B cell (primary cell): ENCODE data around the gene ERAP2. TPM values are rescaled to one million over a fixed set of nuclear protein-coding genes. Genes with fewer than 3 reads are reported as not detected.

Experiments used
- ATAC-seq: fragments of 200-7000 bp; cut with Tn5 transposase; one replicate; pipeline ENCODE4 v1.10.0; 2021; ENCODE audit warnings: low read depth, mild to moderate bottlenecking, moderate number of reproducible peaks, moderate library complexity
- CTCF ChIA-PET: fragments of 350-600 bp; sonication (Branson Sonifier 250); formaldehyde crosslinking; loops from one replicate; lab custom pipeline; 2021; ENCODE audit warnings: antibody characterized with exemption, inconsistent platforms; lab: Charles Lee
- POLR2A ChIA-PET: fragments of 350-600 bp; sonication (Branson Sonifier 250); formaldehyde crosslinking; loops from one replicate; lab custom pipeline; 2021; ENCODE audit warnings: antibody characterized with exemption; lab: Charles Lee
- DNase-seq: peaks from one replicate; pipeline ENCODE4 v3.0.0; 2013
- H2AFZ ChIP-seq: 2 replicates; pipeline ENCODE4 v1.6.1; 2012; ENCODE audit warnings: mild to moderate bottlenecking, low read depth, low read length; ENCODE audit not compliant: insufficient read depth, poor library complexity, severe bottlenecking
- H3K27ac ChIP-seq, 2 donors: 1 replicate in 1 of 2; 2 replicates in 1 of 2; pipeline ENCODE4 v1.5.1; 2012 to 2013; ENCODE audit warnings: low read length in 2 of 2, mild to moderate bottlenecking in 2 of 2, moderate library complexity in 1 of 2
- H3K27me3 ChIP-seq, 4 experiments: fragments of 200-600 bp in 1 of 4; sonication (generic) in 1 of 4; replicated peaks in 1 of 4; 1 replicate in 2 of 4; 2 replicates in 2 of 4; pipeline versions ENCODE4 v1.6.1 to v1.7.0; 2013 to 2016; ENCODE audit warnings: low read length in 3 of 4, mild to moderate bottlenecking in 2 of 4, mixed read lengths in 1 of 4, moderate library complexity in 1 of 4; ENCODE audit not compliant: insufficient read depth in 4 of 4, control insufficient read depth in 3 of 4; ENCODE audit errors: control extremely low read depth in 1 of 4
- H3K36me3 ChIP-seq, 2 experiments: replicated peaks in 1 of 2; 1 replicate in 1 of 2; 2 replicates in 1 of 2; pipeline versions ENCODE4 v1.6.1 to v1.7.1; 2013; ENCODE audit warnings: low read length in 1 of 2; ENCODE audit not compliant: insufficient read depth in 2 of 2, control insufficient read depth in 1 of 2; ENCODE audit errors: control extremely low read depth in 1 of 2, extremely low read depth in 1 of 2
- H3K4me1 ChIP-seq, 2 donors: fragments of 200-600 bp in 1 of 2; sonication (generic) in 1 of 2; 1 replicate in 1 of 2; 2 replicates in 1 of 2; pipeline versions ENCODE4 v1.5.1 to v1.6.1; 2013 to 2017; ENCODE audit warnings: low read length in 2 of 2; ENCODE audit not compliant: control insufficient read depth in 2 of 2, insufficient read depth in 2 of 2
- H3K4me2 ChIP-seq: replicated peaks from 2 replicates; pipeline ENCODE3; 2012; ENCODE audit warnings: mild to moderate bottlenecking, low read depth, low read length; ENCODE audit not compliant: poor library complexity, severe bottlenecking
- H3K4me3 ChIP-seq, 5 experiments: fragments of 200-600 bp in 1 of 5; sonication (generic) in 1 of 5; 1 replicate in 3 of 5; 2 replicates in 2 of 5; pipeline versions ENCODE4 v1.5.1 to v1.7.0; 2011 to 2016; ENCODE audit warnings: low read length in 4 of 5, mild to moderate bottlenecking in 4 of 5, low read depth in 2 of 5, control low read depth in 1 of 5, moderate library complexity in 1 of 5; ENCODE audit not compliant: insufficient read depth in 1 of 5; ENCODE audit errors: control extremely low read depth in 1 of 5, extremely low read depth in 1 of 5
- H3K79me2 ChIP-seq: fragments of 200-600 bp; sonication (generic); one replicate; pipeline ENCODE4 v1.6.0; 2016; ENCODE audit warnings: low read length; ENCODE audit not compliant: control insufficient read depth, insufficient read depth
- H3K9ac ChIP-seq: fragments of 200-600 bp; sonication (generic); 2 replicates; pipeline ENCODE4 v1.6.1; 2017; ENCODE audit warnings: mild to moderate bottlenecking, low read length, moderate library complexity
- H3K9me3 ChIP-seq, 3 donors: one replicate each; pipeline versions ENCODE4 v1.6.1 to v1.7.1; 2013; ENCODE audit warnings: low read length in 2 of 3; ENCODE audit not compliant: control insufficient read depth in 2 of 3, insufficient read depth in 1 of 3; ENCODE audit errors: control extremely low read depth in 1 of 3
- H4K20me1 ChIP-seq: 2 replicates; pipeline ENCODE4 v1.6.0; 2012; ENCODE audit warnings: mild to moderate bottlenecking, low read length; ENCODE audit not compliant: insufficient read depth, control insufficient read depth, poor library complexity, severe bottlenecking
- H3K27ac Mint-ChIP-seq: one replicate; pipeline ENCODE4 v1.8.0; 2021; ENCODE audit warnings: mixed read lengths
- H3K27me3 Mint-ChIP-seq: one replicate; pipeline ENCODE4 v1.8.0; 2021; ENCODE audit warnings: mixed read lengths
- H3K4me1 Mint-ChIP-seq: one replicate; pipeline ENCODE4 v1.8.0; 2021; ENCODE audit warnings: mixed read lengths
- H3K4me3 Mint-ChIP-seq: one replicate; pipeline ENCODE4 v1.8.0; 2021; ENCODE audit warnings: mixed read lengths
- H3K9me3 Mint-ChIP-seq: one replicate; pipeline ENCODE4 v1.8.0; 2022; ENCODE audit warnings: mixed read lengths; ENCODE audit not compliant: insufficient read depth
- CTCF ChIP-seq: fragments of 200-600 bp; IDR thresholded peaks from one replicate; pipeline ENCODE4 v1.8.0; 2022; ENCODE audit warnings: antibody characterized with exemption, mild to moderate bottlenecking
- EZH2 ChIP-seq: IDR thresholded peaks from 2 replicates; pipeline ENCODE4 v1.6.1; 2012; ENCODE audit warnings: borderline replicate concordance, low read depth, mild to moderate bottlenecking, moderate library complexity, low read length; ENCODE audit not compliant: insufficient read depth, poor library complexity, severe bottlenecking
- WGBS: methylation state at CpG from one replicate; pipeline ENCODE4 v1.1.5; 2013; ENCODE audit warnings: missing lambda C conversion rate; ENCODE audit not compliant: insufficient coverage; 5-methylcytosine and 5-hydroxymethylcytosine counted together
- intact Hi-C: fragments of 100-400 bp; cut with micrococcal nuclease; formaldehyde crosslinking; loops from one replicate; pipeline ENCODE4 v1.10.0; 2022
- polyA plus RNA-seq: library from polyadenylated mRNA; depleted of rRNA; stranded (reverse); fragments of >200 nt; gene quantifications from 2 replicates; pipeline ENCODE4 v1.2.3, GENCODE V29; 2012
- total RNA-seq, 2 donors: library from RNA; stranded (reverse); fragments of 120-200 nt in 1 of 2; gene quantifications; 1 replicate in 1 of 2; 2 replicates in 1 of 2; pipeline versions ENCODE4 v1.2.3 to v1.2.4, GENCODE V29; 2013 to 2022

ERAP2 gene
- total and polyA plus RNA-seq, 2 donors (not counting 1 experiment from before 2014, with no cell fraction given): 18.5 to 74.2 TPM

- Histone ChIP-seq H3K36me3 (no peaks in the 10 kb centered on the region), H4K20me1 (no peaks in the 10 kb centered on the region), H3K4me3 (no peak overlapping the region), H3K9me3 (no peaks in the 10 kb centered on the region), H3K4me1 (no peaks in the 10 kb centered on the region), H3K27me3 (peaks cover 0 to 6% (median 0%) of the 10 kb centered on the region in 4 experiments), H3K9ac (no peak overlapping the region), H3K79me2 (no peaks in the 10 kb centered on the region), H2AFZ (no peak overlapping the region), H3K27ac (no peak overlapping the region), H3K4me2 (no peak overlapping the region)
- Mint-ChIP-seq H3K4me3 (no peak overlapping the region), H3K4me1 (no peaks in the 10 kb centered on the region), H3K9me3 (no peaks in the 10 kb centered on the region), H3K27ac (no peak overlapping the region), H3K27me3 (no peaks in the 10 kb centered on the region)
- ATAC-seq (no peak), DNase-seq (no peak)
- no peak for TF ChIP-seq EZH2
- TF ChIP-seq CTCF: no peak
- intact Hi-C loops: no loop called here
- WGBS: 60% methylated on average over 2 of the region's 6 CpGs
- ChIA-PET CTCF (no interaction called here), POLR2A (no interaction called here)
These were observed 47.0 kb upstream of the ERAP2 start for GRCh38 chr5:96829297-96829696.

GRCh38 chr5:96834016-96834415 lies 42.3 kb upstream of the ERAP2 start:
- Histone ChIP-seq H3K27me3 (no peaks in the 10 kb centered on the region), H3K9me3 (no peaks in the 10 kb centered on the region), H4K20me1 (no peaks in the 10 kb centered on the region), H3K4me2 (no peak overlapping the region), H3K36me3 (no peaks in the 10 kb centered on the region), H3K79me2 (no peaks in the 10 kb centered on the region), H3K4me1 (no peaks in the 10 kb centered on the region), H3K4me3 (no peak overlapping the region), H2AFZ (no peak overlapping the region), H3K27ac (no peak overlapping the region), H3K9ac (no peak overlapping the region)
- Mint-ChIP-seq H3K27me3 (no peaks in the 10 kb centered on the region), H3K4me3 (no peak overlapping the region), H3K9me3 (no peaks in the 10 kb centered on the region), H3K27ac (no peak overlapping the region), H3K4me1 (no peaks in the 10 kb centered on the region)
- DNase-seq (no peak), ATAC-seq (no peak)
- TF ChIP-seq EZH2: no peak
- TF ChIP-seq CTCF: no peak
- no CpG with 5 or more reads among the region's 3 CpGs for WGBS
- intact Hi-C loops: no loop called here
- ChIA-PET CTCF (no interaction called here), POLR2A (no interaction called here)
